ENCODE measurements around the gene PNKP.
A peak's percentile ranks its signal among the peaks of the same experiment; 100 is the strongest.

The PNKP gene

DNA sequence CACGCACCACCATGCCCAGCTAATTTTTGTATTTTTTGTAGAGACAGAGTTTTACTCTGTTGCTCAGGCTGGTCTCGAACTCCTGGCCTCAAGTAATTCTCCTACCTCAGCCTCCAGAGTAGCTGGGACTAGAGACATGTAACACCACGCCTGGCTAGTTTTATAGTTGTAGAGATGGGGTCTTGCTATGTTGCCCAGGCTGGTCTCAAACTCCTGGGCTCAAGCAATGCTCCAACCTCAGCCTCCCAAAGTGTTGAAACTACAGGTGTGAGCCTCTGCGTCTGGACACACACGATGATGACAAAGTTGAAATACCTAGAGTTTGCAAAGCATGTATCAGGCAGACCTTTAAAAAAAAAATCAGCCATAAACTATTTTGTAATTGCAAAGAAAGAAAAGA, 21.0 kb downstream of the PNKP start:
- no peak overlapping the region for H3K27ac ChIP-seq
- TF ChIP-seq, protein P1, sequence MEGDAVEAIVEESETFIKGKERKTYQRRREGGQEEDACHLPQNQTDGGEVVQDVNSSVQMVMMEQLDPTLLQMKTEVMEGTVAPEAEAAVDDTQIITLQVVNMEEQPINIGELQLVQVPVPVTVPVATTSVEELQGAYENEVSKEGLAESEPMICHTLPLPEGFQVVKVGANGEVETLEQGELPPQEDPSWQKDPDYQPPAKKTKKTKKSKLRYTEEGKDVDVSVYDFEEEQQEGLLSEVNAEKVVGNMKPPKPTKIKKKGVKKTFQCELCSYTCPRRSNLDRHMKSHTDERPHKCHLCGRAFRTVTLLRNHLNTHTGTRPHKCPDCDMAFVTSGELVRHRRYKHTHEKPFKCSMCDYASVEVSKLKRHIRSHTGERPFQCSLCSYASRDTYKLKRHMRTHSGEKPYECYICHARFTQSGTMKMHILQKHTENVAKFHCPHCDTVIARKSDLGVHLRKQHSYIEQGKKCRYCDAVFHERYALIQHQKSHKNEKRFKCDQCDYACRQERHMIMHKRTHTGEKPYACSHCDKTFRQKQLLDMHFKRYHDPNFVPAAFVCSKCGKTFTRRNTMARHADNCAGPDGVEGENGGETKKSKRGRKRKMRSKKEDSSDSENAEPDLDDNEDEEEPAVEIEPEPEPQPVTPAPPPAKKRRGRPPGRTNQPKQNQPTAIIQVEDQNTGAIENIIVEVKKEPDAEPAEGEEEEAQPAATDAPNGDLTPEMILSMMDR (conservative IDR thresholded peaks at IDR 0.05) = no peak

DNA sequence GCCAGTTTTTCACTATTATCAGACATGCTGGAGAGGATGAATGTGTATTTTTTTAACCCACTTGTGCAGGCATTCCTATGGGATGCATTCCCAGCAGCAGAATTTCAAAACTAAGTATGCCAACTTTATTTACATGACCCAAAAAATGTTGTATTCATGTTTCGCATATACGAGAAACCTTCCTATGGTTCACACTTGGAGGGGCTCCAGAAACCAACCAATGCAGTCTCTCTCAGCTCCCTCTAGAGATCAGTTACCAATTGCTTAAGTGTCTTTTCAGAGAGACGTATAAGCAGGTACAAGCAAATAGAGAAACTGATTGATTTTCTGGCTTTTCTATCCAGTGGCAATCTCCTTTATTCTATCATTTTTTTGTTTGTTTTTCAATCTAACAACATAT, 22.0 kb downstream of the PNKP start:
- TF ChIP-seq, protein P1 (conservative IDR thresholded peaks at IDR 0.05) = peak; percentile 45
- H3K27ac ChIP-seq = no peak overlapping the region

DNA sequence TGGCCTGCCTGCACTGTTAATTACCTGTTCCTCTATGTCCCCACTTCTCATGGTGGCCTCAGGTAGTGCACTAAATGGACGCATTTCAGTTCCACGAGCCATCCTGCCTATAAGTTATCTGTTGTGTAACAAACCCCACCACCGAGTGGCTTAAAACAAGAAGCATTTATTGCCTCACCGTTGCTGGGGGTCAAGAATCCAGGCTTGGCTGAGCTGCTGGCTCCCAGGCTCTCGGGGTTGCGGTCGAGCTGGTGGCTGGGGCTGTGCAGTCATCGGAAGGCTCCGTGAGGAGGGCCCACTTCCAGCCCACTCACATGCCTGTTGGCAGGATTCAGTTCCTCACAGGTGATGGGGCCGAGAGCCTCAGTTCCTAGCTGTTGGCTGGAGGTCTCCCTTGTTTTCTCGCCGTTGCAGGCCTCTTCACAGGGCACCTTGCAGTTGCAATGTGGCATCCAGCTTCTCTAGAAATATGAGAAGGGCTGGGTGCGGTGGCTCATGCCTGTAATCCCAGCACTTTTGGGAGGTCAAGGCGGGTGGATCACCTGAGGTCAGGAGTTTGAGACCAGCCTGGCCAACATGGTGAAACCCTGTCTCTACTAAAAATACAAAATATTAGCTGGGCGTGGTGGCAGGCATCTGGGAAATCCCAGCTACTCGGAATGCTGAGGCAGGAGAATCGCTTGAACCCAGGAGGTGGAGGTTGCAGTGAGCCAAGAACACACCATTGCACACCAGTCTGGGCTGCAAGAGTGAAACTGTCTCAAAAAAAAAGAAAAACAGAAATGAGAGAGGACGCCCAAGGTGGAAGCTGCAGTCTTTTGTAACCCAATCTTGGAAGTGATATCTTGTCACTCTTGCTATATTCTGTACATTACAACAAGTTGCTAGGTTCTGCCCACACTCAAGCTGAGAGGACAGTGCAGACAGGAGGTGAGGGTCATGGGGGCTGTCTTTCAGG, 23.0 kb downstream of the PNKP start:
- TF ChIP-seq, protein P1 (conservative IDR thresholded peaks at IDR 0.05) = no peak
- no peak overlapping the region for H3K27ac ChIP-seq

DNA sequence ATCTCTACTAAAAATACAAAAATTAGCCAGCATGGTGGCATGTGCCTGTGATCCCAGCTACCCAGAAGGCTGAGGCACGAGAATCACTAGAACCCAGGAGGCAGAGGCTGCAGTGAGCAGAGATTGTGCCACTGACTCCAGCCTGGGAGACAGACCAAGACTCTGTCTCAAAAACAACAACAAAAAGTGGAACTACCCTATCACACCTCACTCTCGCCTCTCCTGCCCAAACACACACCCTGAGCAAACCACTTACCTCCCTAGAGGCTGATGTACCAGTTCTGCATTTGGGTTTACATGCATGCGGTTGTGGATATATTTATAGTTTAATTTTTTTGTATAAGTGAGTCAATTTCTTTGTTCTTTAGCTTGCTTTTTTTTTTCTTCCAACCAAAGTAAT, 24.1 kb downstream of the PNKP start:
- no peak overlapping the region for H3K27ac ChIP-seq
- TF ChIP-seq, protein P1 (conservative IDR thresholded peaks at IDR 0.05) = no peak

DNA sequence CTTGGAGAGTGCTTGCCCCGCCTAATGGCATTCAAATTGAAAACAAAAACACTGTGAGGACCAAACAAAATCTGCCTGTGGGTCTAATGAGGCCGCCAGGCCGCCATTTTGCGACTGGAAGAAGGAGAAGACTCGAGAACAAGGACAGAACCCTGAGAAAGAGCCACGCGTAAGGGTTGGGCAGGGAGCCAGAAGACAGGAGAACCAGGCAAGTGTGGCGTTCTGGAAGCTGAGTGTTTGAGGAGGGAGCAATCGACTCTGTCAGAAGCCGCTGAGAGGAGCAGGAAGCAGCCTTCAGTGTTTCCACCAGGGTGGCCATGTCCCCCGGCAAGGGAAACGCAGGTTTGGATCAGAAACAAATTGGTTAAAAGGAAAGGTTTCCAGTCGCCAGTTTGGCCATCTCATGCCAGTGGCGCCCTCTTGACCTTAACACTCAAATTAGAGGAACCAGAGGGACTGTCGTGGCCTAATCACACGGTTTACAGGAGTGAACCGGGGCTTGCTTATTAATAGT, 26.6 kb downstream of the PNKP start:
- TF ChIP-seq, protein P1 (conservative IDR thresholded peaks at IDR 0.05) = no peak
- H3K27ac ChIP-seq = no peak overlapping the region

DNA sequence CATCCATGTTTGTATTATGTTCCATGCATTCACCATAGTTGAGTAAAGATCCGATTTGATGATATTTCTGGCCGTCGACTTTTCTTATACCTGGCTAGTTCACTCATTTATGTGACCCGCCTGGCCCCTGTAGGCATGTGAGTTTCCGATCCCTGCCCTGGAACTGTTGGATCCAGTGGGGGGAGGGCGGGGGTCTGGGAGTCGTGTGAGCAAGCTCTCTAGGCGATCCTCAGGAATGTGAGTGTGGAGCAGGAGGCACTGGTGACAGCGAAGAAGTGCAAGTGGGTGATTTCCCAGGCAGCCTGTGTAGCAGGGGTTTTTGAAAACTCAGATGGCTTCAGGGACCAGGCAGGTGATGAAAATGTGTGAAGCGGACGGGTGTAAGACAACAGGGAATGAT, 27.1 kb downstream of the PNKP start:
- H3K27ac ChIP-seq = no peak overlapping the region
- TF ChIP-seq, protein P1 (conservative IDR thresholded peaks at IDR 0.05) = no peak

DNA sequence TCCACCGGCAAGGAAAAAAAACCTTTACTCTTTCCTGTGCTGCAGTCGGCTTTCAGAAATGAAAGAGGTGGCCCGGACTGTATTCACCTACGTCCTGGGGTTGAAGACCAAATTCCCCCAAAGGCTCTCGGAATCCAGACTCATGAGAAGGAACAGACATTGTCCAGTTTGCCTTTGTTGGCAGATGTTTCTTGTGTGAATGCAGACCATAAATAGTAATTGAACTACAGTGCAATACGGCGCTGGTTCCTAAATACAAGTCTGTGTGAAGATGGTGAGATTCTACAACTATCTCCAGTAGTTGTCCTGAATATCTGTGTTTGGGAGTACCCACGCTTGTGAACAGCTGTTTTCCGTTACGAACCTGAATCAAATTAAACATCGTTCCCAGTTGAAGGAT, 27.7 kb downstream of the PNKP start:
- no peak overlapping the region for H3K27ac ChIP-seq
- TF ChIP-seq, protein P1 (conservative IDR thresholded peaks at IDR 0.05) = no peak

Measured in VCaP (cell line).